ENCODE results near the gene CYGB.

DNA sequence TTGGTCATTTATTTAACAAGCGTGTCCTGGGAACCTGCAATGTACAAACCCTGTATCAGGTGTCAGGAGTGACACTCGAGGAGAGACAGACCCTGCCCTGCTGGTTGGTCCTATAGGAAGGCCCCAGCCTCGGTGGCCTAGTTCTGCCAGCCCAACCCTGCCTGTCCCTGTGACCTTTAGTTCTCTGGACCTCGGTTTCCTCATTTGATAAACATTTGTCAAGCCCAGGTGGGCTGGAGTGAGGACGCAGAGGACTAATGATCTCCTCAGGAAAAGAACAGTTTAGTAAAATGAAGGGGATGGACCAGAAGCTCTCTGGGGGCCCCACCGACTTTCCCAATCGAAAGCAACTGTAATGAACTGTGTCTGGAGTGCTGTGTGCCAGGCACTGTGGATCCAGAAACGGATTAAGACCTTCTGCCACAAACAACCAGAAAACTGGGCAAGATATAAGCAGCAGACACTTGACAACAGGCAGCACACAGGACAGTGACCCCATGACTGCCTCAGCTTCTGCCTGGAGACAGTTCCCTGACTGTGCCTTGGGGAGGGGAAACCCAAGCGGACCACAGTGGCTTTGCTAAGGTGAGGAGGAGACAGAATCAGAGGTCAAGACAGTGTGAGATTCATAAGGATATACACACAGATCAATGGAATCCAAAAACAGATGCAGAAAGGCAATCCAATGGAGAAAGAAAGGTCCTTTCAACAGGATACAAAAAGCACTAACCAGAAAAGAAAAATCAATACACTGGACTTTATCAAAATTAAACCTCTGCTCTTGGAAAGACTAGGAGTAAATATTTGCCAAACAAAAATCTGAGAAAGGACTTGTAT, 11.1 kb upstream of the CYGB start:
- TF ChIP-seq, protein P1, sequence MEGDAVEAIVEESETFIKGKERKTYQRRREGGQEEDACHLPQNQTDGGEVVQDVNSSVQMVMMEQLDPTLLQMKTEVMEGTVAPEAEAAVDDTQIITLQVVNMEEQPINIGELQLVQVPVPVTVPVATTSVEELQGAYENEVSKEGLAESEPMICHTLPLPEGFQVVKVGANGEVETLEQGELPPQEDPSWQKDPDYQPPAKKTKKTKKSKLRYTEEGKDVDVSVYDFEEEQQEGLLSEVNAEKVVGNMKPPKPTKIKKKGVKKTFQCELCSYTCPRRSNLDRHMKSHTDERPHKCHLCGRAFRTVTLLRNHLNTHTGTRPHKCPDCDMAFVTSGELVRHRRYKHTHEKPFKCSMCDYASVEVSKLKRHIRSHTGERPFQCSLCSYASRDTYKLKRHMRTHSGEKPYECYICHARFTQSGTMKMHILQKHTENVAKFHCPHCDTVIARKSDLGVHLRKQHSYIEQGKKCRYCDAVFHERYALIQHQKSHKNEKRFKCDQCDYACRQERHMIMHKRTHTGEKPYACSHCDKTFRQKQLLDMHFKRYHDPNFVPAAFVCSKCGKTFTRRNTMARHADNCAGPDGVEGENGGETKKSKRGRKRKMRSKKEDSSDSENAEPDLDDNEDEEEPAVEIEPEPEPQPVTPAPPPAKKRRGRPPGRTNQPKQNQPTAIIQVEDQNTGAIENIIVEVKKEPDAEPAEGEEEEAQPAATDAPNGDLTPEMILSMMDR (tag by site-specific recombination; IDR thresholded peaks at IDR 0.05): no peak
- no peak for TF ChIP-seq YY1 (tag by site-specific recombination; IDR thresholded peaks at IDR 0.05)
- TF ChIP-seq ZSCAN30 (tag by site-specific recombination; IDR thresholded peaks at IDR 0.05): no peak
- no peak for TF ChIP-seq BCL11A (tag by site-specific recombination; IDR thresholded peaks at IDR 0.05; ENCODE audit: low read depth)
- TF ChIP-seq, protein P2, sequence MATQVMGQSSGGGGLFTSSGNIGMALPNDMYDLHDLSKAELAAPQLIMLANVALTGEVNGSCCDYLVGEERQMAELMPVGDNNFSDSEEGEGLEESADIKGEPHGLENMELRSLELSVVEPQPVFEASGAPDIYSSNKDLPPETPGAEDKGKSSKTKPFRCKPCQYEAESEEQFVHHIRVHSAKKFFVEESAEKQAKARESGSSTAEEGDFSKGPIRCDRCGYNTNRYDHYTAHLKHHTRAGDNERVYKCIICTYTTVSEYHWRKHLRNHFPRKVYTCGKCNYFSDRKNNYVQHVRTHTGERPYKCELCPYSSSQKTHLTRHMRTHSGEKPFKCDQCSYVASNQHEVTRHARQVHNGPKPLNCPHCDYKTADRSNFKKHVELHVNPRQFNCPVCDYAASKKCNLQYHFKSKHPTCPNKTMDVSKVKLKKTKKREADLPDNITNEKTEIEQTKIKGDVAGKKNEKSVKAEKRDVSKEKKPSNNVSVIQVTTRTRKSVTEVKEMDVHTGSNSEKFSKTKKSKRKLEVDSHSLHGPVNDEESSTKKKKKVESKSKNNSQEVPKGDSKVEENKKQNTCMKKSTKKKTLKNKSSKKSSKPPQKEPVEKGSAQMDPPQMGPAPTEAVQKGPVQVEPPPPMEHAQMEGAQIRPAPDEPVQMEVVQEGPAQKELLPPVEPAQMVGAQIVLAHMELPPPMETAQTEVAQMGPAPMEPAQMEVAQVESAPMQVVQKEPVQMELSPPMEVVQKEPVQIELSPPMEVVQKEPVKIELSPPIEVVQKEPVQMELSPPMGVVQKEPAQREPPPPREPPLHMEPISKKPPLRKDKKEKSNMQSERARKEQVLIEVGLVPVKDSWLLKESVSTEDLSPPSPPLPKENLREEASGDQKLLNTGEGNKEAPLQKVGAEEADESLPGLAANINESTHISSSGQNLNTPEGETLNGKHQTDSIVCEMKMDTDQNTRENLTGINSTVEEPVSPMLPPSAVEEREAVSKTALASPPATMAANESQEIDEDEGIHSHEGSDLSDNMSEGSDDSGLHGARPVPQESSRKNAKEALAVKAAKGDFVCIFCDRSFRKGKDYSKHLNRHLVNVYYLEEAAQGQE (tag by site-specific recombination; IDR thresholded peaks at IDR 0.05): no peak
- TF ChIP-seq ZNF274 (IDR thresholded peaks at IDR 0.05; ENCODE audit: low read length): no peak
- no peak for TF ChIP-seq ZNF274 (tag by site-specific recombination; IDR thresholded peaks at IDR 0.05; ENCODE audit: borderline replicate concordance)
- no peak for TF ChIP-seq KLF16 (tag by site-specific recombination; IDR thresholded peaks at IDR 0.05)
- TF ChIP-seq, protein P3, sequence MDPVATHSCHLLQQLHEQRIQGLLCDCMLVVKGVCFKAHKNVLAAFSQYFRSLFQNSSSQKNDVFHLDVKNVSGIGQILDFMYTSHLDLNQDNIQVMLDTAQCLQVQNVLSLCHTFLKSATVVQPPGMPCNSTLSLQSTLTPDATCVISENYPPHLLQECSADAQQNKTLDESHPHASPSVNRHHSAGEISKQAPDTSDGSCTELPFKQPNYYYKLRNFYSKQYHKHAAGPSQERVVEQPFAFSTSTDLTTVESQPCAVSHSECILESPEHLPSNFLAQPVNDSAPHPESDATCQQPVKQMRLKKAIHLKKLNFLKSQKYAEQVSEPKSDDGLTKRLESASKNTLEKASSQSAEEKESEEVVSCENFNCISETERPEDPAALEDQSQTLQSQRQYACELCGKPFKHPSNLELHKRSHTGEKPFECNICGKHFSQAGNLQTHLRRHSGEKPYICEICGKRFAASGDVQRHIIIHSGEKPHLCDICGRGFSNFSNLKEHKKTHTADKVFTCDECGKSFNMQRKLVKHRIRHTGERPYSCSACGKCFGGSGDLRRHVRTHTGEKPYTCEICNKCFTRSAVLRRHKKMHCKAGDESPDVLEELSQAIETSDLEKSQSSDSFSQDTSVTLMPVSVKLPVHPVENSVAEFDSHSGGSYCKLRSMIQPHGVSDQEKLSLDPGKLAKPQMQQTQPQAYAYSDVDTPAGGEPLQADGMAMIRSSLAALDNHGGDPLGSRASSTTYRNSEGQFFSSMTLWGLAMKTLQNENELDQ (tag by site-specific recombination; IDR thresholded peaks at IDR 0.05; ENCODE audit: low read depth): no peak
- TF ChIP-seq ZSCAN18 (tag by site-specific recombination; IDR thresholded peaks at IDR 0.05): no peak
